Duodenal mucosa (tissue), 2 donors: ENCODE results near the gene PDLIM5.
A peak's percentile ranks its signal among the peaks of the same experiment; 100 is the strongest.

Experiments used
- H3K27ac ChIP-seq: one replicate; pipeline ENCODE4 v1.7.0; 2013; ENCODE audit warnings: low read depth, low read length
- H3K27me3 ChIP-seq, 2 donors: one replicate each; pipeline ENCODE4 v1.7.0; 2013; ENCODE audit warnings: low read length in 2 of 2, control low read depth in 1 of 2; ENCODE audit not compliant: insufficient read depth in 2 of 2, control insufficient read depth in 1 of 2
- H3K36me3 ChIP-seq, 2 donors: one replicate each; pipeline ENCODE4 v1.7.0; 2013; ENCODE audit warnings: low read length in 2 of 2, control low read depth in 1 of 2; ENCODE audit not compliant: insufficient read depth in 2 of 2, control insufficient read depth in 1 of 2
- H3K4me1 ChIP-seq, 2 donors: one replicate each; pipeline ENCODE4 v1.7.0; 2013; ENCODE audit warnings: low read length in 2 of 2, control low read depth in 1 of 2; ENCODE audit not compliant: insufficient read depth in 2 of 2, control insufficient read depth in 1 of 2
- H3K4me3 ChIP-seq, 2 donors: one replicate each; pipeline ENCODE4 v1.7.0; 2013; ENCODE audit warnings: low read length in 2 of 2, low read depth in 1 of 2
- H3K9ac ChIP-seq, 2 donors: one replicate each; pipeline ENCODE4 v1.7.0; 2013; ENCODE audit warnings: low read length in 2 of 2, low read depth in 1 of 2
- H3K9me3 ChIP-seq, 2 donors: one replicate each; pipeline ENCODE4 v1.7.0; 2013; ENCODE audit warnings: low read length in 2 of 2, control low read depth in 1 of 2; ENCODE audit not compliant: control insufficient read depth in 1 of 2

PDLIM5 gene

GRCh38 chr4:94564252-94564651 lies 112.5 kb downstream of the PDLIM5 start:
- H3K9me3 ChIP-seq, result no peaks in the 10 kb centered on the region
- no peak overlapping the region for H3K27ac ChIP-seq
- H3K4me1 ChIP-seq, result peaks cover 6 to 10% of the 10 kb centered on the region in 2 donors
- no peaks in the 10 kb centered on the region for H3K36me3 ChIP-seq
- H3K27me3 ChIP-seq, result no peaks in the 10 kb centered on the region
- no peak overlapping the region for H3K9ac ChIP-seq
- H3K4me3 ChIP-seq, result no peak overlapping the region

GRCh38 chr4:94566420-94566819 lies 114.7 kb downstream of the PDLIM5 start:
- H3K4me1 ChIP-seq, result peaks cover 10 to 11% of the 10 kb centered on the region in 2 donors

GRCh38 chr4:94567811-94568210 lies 116.1 kb downstream of the PDLIM5 start:
- Histone ChIP-seq H3K27ac (no peak overlapping the region), H3K4me3 (peak overlapping the region; percentile 15 to 26), H3K9me3 (no peaks in the 10 kb centered on the region), H3K4me1 (peaks cover 10 to 11% of the 10 kb centered on the region in 2 donors), H3K9ac (no peak overlapping the region), H3K36me3 (no peaks in the 10 kb centered on the region), H3K27me3 (no peaks in the 10 kb centered on the region)

More at GRCh38 chr4:94566420-94566819, 114.7 kb downstream of the PDLIM5 start:
- no peaks in the 10 kb centered on the region for H3K9me3 ChIP-seq
- H3K27ac ChIP-seq, result no peak overlapping the region
- H3K4me3 ChIP-seq, result no peak overlapping the region
- H3K36me3 ChIP-seq, result no peaks in the 10 kb centered on the region
- no peaks in the 10 kb centered on the region for H3K27me3 ChIP-seq
- no peak overlapping the region for H3K9ac ChIP-seq

- Histone ChIP-seq H3K4me3 (no peak overlapping the region), H3K27ac (no peak overlapping the region), H3K4me1 (peaks cover 10 to 11% of the 10 kb centered on the region in 2 donors)
Observed at GRCh38 chr4:94570558-94570957, 118.8 kb downstream of the PDLIM5 start.

DNA sequence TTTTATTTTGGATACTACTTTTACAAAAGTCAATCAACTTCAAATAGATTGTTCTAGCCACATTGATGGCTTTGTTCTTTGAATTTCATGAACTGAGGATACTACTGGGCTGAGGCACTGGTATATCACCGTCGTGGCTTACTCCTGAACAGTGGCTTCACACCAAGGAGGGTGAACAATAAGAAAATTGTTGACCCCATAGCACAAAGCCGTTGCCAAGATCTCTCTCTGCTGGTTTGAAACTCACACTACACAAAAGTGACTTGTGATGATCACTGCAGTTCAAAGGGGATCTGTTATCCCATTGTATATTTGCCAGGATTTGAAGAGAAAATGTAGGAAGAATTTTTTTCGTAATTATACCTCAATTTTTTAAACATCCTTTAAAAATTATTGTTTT lies 119.6 kb downstream of the PDLIM5 start:
- no peaks in the 10 kb centered on the region for H3K27me3 ChIP-seq
- no peak overlapping the region for H3K9ac ChIP-seq
- peaks cover 10 to 11% of the 10 kb centered on the region in 2 donors for H3K4me1 ChIP-seq
- H3K27ac ChIP-seq, result no peak overlapping the region
- H3K9me3 ChIP-seq, result no peaks in the 10 kb centered on the region
- no peak overlapping the region for H3K4me3 ChIP-seq
- H3K36me3 ChIP-seq, result peaks cover 7 to 8% of the 10 kb centered on the region in 2 donors

More at GRCh38 chr4:94570558-94570957, 118.8 kb downstream of the PDLIM5 start:
- peaks cover 2% of the 10 kb centered on the region in 2 donors for H3K36me3 ChIP-seq
- H3K9me3 ChIP-seq, result no peaks in the 10 kb centered on the region
- H3K27me3 ChIP-seq, result no peaks in the 10 kb centered on the region
- no peak overlapping the region for H3K9ac ChIP-seq

DNA sequence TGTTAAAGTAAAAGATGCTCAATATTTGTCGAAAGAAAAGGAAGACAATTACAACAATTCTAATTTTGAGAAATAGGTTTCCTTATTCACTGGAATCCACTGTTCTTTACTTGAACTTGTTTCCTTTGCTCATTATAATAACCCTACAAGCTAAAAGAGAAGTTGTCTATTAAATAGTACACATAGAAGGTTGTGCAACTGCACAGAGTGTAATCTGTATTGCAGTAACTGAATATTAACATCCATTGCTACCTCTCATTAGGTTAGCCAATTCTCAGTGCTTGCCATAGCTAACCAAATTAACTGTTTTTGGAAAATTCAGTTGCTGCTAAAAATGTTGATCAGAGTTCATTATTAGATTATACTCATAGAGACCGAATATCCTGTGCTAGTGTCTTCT lies 120.0 kb downstream of the PDLIM5 start:
- no peaks in the 10 kb centered on the region for H3K27me3 ChIP-seq
- H3K4me1 ChIP-seq, result peaks cover 7 to 11% of the 10 kb centered on the region in 2 donors
- H3K9me3 ChIP-seq, result no peaks in the 10 kb centered on the region
- no peak overlapping the region for H3K9ac ChIP-seq
- H3K4me3 ChIP-seq, result no peak overlapping the region
- no peak overlapping the region for H3K27ac ChIP-seq
- H3K36me3 ChIP-seq, result peaks cover 7 to 8% of the 10 kb centered on the region in 2 donors

DNA sequence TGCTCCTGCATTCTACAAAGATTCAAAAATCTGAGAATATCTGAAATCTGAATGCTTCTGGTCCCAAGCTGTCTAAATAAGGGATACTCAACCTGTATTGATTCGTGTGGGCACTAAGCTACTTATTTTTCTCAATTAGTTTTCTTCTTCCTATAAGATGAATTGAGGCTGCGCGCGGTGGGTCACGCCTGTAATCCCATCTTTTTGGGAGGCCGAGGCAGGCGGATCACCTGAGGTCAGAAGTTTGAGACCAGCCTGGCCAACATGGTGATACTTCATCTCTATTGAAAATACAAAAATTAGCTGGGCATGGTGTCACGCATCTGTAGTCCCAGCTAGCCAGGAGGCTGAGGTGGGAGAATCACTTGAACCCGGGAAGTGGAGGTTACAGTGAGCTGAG lies 122.3 kb downstream of the PDLIM5 start:
- Histone ChIP-seq H3K4me3 (no peak overlapping the region), H3K9ac (no peak overlapping the region), H3K27me3 (no peaks in the 10 kb centered on the region), H3K4me1 (peaks cover 0 to 5% of the 10 kb centered on the region in 2 donors), H3K27ac (no peak overlapping the region), H3K36me3 (peaks cover 7 to 8% of the 10 kb centered on the region in 2 donors), H3K9me3 (no peaks in the 10 kb centered on the region)

GRCh38 chr4:94574616-94575015 lies 122.9 kb downstream of the PDLIM5 start:
- no peak overlapping the region for H3K4me3 ChIP-seq
- H3K36me3 ChIP-seq, result peaks cover 7 to 8% of the 10 kb centered on the region in 2 donors
- peaks cover 0 to 5% of the 10 kb centered on the region in 2 donors for H3K4me1 ChIP-seq
- no peaks in the 10 kb centered on the region for H3K27me3 ChIP-seq
- H3K9ac ChIP-seq, result no peak overlapping the region
- no peaks in the 10 kb centered on the region for H3K9me3 ChIP-seq
- no peak overlapping the region for H3K27ac ChIP-seq

DNA sequence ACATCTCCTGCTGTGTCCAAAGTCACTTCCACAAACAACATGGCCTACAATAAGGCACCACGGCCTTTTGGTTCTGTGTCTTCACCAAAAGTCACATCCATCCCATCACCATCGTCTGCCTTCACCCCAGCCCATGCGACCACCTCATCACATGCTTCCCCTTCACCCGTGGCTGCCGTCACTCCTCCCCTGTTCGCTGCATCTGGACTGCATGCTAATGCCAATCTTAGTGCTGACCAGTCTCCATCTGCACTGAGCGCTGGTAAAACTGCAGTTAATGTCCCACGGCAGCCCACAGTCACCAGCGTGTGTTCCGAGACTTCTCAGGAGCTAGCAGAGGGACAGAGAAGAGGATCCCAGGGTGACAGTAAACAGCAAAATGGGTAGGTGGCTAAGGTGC lies 123.9 kb downstream of the PDLIM5 start:
- no peak overlapping the region for H3K9ac ChIP-seq
- no peaks in the 10 kb centered on the region for H3K27me3 ChIP-seq
- H3K9me3 ChIP-seq, result no peaks in the 10 kb centered on the region
- H3K4me1 ChIP-seq, result no peaks in the 10 kb centered on the region
- H3K4me3 ChIP-seq, result no peak overlapping the region
- H3K27ac ChIP-seq, result no peak overlapping the region
- peaks cover 7 to 8% of the 10 kb centered on the region in 2 donors for H3K36me3 ChIP-seq

DNA sequence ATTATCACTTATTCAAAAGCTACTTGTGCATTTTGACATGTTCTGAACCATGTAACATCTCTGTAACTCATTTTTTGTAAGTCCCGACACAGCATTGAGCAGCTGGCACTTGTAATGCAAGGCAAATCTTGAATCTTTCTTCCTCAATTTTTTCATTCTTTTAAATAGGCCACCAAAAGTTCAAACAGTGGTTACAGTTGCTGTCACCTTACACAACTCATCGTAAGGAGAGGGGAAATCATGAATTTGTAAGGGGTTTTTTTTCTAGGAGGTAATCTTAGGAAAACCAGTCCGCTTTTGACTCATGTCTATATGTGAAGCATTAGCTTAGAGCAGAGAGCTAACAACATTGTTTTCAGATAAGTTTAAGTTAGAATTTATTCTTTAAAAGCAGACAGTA lies 124.5 kb downstream of the PDLIM5 start:
- no peaks in the 10 kb centered on the region for H3K27me3 ChIP-seq
- no peaks in the 10 kb centered on the region for H3K9me3 ChIP-seq
- H3K4me3 ChIP-seq, result no peak overlapping the region
- peaks cover 7 to 8% of the 10 kb centered on the region in 2 donors for H3K36me3 ChIP-seq
- H3K27ac ChIP-seq, result no peak overlapping the region
- H3K9ac ChIP-seq, result no peak overlapping the region
- H3K4me1 ChIP-seq, result no peaks in the 10 kb centered on the region

- Histone ChIP-seq H3K9me3 (no peaks in the 10 kb centered on the region), H3K9ac (no peak overlapping the region), H3K27me3 (no peaks in the 10 kb centered on the region), H3K4me1 (peaks cover 0 to 7% of the 10 kb centered on the region in 2 donors), H3K36me3 (peaks cover 7 to 8% of the 10 kb centered on the region in 2 donors), H3K27ac (no peak overlapping the region), H3K4me3 (no peak overlapping the region)
Observed at GRCh38 chr4:94577136-94577535, 125.4 kb downstream of the PDLIM5 start.
